Glomerular endothelial cell (primary cell): ENCODE results near the gene C3orf49. TPM values are rescaled to one million over a fixed set of nuclear protein-coding genes. Genes with fewer than 3 reads are reported as not detected.
A peak's percentile ranks its signal among the peaks of the same experiment; 100 is the strongest.

Source experiments
- DNase-seq: peaks from one replicate; pipeline ENCODE4 v3.0.0-alpha.2; 2011; ENCODE audit warnings: low read depth, low spot score; ENCODE audit errors: extremely low read depth
- total RNA-seq: library from RNA; depleted of rRNA; stranded (reverse); fragments of >200 nt; gene quantifications from 2 replicates; pipeline ENCODE4 v1.2.3, GENCODE V29; 2015

The C3orf49 gene, protein sequence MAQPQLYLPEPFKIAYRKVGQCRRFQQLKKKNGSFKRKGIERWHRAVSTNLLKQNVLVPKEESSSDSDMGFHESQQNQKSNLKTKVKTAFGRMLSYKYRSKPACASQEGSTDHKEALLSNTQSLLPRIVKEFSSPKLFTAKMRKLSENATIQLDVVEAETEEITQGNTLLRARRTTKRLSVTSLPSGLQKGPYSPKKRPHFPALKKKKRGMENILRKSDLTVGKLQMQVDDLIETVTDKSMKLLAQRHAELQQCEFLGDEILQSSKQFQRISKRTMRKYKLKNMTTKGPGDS
- not detected in 2 replicates for total RNA-seq

GRCh38 chr3:63819151-63819398 lies at the start of gene C3orf49:
C3orf49 (plus strand) TSS chr3:63819299; CDS start chr3:63819472, 173 bp downstream.
- no peak for DNase-seq

DNA sequence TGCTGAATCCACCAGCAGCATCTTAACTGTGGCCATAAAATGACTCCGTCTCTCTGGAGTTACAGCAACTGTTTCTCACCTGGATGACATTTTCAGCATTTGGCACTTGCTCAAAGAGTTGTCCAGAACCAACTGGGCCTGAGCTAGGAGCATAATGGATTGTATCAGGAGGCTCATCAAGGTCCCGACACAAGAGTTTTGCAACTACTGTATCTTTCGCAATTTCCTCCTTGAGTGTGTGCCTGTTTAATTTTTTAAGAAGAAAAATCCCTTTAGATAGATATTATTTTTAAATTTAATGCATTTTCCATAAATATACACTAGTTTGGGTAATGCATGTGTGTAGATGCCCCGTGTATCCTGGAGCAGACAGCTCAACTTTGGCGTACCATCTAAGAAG lies 44.3 kb upstream of the C3orf49 start:
- DNase-seq: no peak

GRCh38 chr3:63779227-63779626 lies 39.9 kb upstream of the C3orf49 start:
- DNase-seq: no peak

DNA sequence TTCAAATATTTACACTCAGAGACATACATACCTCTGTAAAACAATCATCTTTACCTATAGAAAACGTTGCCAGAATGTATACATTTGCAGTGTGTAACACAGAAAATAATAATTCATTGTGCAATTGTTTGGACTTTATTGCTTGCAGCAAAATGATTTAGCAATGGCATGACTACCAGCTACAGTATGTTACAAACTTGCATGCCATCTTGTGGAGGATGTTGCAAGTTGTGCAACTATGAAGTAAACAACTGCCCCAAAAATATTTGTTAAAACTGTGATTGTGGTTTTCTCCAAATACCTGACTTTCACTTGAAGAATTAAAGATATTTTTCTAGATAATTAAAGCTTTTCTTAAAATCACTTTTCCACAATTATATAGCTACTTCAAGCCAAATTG lies 27.1 kb upstream of the C3orf49 start:
- no peak for DNase-seq

GRCh38 chr3:63795438-63795837 lies 23.7 kb upstream of the C3orf49 start:
- DNase-seq: no peak

DNA sequence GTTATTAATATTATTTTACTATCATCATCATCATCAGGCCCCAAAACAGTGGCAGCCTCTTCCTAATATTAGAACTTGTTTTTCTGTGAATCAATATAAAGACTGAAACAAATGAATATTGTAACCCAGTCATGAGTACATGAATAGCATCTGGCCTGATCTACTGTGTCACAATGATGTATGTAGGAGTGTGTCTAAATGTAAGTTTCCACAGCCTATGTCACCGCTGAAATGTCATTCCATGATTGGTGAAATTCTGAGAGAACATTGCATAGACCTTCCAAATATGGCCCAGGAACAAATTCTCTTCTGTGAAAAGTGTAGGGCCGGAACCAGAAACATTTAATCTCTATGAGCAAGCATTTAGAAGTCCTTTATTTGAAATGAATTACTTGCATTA lies 20.6 kb upstream of the C3orf49 start:
- DNase-seq: no peak

DNA sequence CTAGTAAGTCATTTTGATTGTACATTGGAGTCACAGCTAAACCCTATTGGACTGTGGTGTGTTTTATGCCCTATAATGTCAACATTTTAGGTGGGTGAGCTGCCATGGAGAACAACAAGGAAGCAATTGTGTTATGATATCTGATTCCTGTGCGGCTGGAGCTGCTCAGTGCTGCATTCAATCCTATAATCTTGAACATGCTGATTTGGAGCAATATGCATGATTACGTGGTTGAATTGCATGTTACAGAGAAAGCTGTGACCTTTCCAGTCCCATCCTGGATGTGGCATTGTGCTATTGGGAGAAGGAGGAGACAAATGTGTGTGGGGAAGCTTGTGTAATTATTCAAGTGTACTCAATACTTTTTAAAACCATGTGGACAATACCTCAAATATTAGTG lies 20.1 kb upstream of the C3orf49 start:
- no peak for DNase-seq

GRCh38 chr3:63800097-63800496 lies 19.0 kb upstream of the C3orf49 start:
- DNase-seq: no peak

DNA sequence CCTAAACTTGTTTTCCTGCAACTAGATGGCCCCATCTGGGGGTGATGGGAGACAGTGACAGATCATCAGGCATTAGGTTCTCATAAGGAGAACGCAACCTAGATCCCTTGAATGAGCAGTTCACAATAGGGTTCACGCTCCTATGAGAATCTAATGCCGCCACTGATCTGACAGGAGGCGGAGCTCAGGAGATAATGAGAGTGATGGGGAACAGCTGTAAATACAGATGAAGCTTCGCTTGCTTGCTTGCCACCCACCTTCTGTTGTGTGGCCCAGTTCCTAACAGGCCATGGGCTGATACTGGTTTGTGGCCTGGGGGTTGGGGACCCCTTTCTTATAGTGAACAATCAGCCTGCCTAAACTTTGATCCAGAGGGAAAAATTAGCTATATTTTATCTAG lies 15.2 kb upstream of the C3orf49 start:
- DNase-seq: no peak

DNA sequence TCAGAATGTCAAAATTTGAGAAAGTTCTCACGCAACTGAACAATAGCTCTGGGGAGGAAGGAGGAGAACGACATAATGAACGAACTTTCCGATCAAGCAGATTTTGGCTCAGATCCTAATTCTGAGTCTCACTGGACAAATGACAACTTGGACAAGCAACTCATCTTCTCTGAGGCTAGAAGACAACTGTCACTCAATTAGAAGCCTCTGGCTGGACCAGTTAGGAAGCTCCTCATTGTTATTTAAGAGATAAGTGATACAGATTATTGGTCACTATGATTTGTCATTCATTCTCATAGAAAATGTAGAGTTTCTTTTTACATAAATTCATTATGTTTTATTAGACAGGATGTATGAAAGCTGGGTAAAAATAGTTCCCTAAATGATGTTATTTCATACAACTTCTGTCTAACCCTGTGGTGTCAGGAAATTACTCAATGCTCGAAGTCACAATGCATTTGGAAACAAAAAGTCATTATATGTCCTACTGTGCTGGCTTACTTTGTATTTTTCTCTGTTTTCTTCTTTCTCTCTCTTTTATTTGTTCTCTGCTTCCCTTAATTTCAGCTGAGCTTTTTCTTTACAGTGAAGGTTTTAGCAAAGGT lies 11.0 kb upstream of the C3orf49 start:
- DNase-seq: no peak

DNA sequence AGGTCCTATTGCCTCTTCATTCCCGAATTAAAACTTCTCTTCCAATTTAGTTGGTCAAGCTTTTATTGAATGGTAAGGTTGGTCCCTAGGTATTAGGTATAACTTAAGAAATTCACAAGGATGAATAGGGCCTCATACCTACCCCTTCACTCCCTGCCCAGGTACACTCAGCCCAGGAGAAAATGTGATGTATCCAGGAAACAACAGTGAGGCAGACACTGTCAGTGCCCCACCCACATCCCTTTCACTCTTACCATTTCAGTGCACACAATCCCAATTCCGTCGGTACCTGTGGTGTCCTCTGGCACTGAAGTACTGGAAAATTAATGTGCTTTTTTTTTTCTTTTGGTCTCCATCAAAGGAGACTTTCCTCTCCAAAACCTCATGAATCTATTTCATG lies 10.5 kb upstream of the C3orf49 start:
- no peak for DNase-seq

DNA sequence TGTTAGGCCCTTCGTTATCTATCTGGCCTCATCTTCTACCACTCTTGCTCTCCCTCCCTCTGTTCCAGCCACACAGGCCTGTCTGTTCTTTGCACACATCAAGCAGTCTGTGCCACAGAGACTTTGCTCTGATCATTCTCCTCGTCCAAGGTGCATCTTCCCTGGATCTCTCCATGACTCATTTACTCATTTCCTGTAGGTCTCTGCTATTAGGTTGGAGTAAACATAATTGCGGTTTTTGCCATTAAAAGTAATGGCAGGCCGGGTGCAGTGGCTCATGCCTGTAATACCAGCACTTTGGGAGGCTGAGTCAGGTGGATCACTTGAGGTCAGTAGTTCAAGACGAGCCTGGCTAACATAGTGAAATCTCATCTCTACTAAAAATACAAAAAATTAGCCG lies 9.5 kb upstream of the C3orf49 start:
- DNase-seq: no peak

- DNase-seq: no peak
These were observed 4.9 kb upstream of the C3orf49 start for GRCh38 chr3:63814237-63814636.

GRCh38 chr3:63817225-63817624 lies 1.9 kb upstream of the C3orf49 start:
- DNase-seq: no peak

- peak; percentile 41 for DNase-seq
These were observed 583 bp upstream of the C3orf49 start for GRCh38 chr3:63818282-63819150.

DNA sequence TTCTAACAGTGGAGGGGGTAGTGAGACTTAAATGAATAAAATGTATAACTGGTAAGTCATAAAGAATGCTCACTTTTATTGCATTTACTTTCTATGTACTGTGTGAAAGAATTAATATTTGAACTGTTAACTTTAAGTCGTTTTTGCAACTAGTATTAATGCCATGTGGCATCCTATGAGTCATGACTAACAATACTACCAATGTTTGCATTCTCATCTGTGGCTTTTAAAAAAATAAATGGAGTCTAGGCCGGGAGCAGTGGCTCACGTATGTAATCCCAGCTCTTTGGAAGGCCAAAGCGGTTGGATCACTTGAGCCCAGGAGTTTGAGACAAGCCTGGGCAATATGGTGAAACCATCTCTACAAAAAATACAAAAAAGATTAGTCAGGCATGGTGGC lies 5.2 kb downstream of the C3orf49 start:
- peak; percentile 9 for DNase-seq

DNA sequence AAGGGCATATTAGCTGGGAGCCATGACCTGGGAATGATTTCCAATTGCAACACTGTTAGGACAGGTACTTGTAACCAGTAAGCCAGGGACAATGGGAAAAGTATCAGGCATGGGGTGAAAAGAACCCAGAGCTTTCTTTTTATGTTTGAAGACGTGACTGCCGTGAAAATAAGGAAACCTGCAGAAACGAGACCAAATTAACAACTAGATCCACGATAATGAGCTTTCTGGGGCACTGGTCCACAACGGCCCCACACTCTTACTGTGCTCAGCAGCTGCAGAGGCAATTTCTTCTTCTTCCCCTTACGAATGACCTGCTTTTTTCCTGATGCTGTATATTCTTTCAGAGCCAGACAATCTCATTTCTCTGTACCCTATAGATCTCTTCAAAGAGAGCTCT lies 11.4 kb downstream of the C3orf49 start:
- DNase-seq: no peak

GRCh38 chr3:63832395-63832794 lies 13.3 kb downstream of the C3orf49 start:
- no peak for DNase-seq

DNA sequence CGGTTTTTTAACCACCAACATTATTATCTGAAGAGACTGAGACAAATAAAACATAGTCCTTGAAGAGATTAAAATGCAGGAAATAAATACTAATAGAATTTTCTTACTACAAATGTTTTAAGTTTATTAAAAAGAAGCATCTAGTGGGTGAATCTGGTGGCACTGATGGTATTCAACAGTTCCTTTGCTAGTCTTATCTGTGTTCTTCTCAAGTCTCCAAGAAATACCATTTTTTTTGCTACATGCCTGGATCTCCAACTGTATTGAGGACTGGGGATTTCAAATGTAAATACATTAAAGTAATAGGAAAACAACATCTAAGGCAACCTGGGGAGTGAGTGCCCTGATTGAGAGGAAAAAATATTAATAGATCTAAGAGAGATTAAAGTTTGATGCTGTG lies 22.6 kb downstream of the C3orf49 start:
- DNase-seq: no peak

GRCh38 chr3:63842127-63842526 lies 23.0 kb downstream of the C3orf49 start:
- no peak for DNase-seq

GRCh38 chr3:63845215-63845614 lies 26.1 kb downstream of the C3orf49 start:
- DNase-seq: no peak
